Astrocyte (in vitro differentiated cells and primary cell): ENCODE data around the gene CD82. TPM values are rescaled to one million over a fixed set of nuclear protein-coding genes. Genes with fewer than 3 reads are reported as not detected.

Source experiments
- DNase-seq: peaks from one replicate; pipeline ENCODE4 v3.0.0-alpha.2; 2010; ENCODE audit warnings: low read depth
- FAIRE-seq: peaks from 2 replicates; lab custom pipeline; 2011; peaks lifted over from hg19 to GRCh38; lab: Jason Lieb, UNC
- H2AFZ ChIP-seq: 2 replicates; pipeline ENCODE4 v1.6.0; 2012; ENCODE audit warnings: low read depth, low read length, inconsistent platforms
- H3K27ac ChIP-seq: 2 replicates; pipeline ENCODE4 v1.5.1; 2011; ENCODE audit warnings: low read depth, low read length, inconsistent platforms
- H3K27me3 ChIP-seq: 2 replicates; pipeline ENCODE4 v1.6.0; 2011; ENCODE audit warnings: low read length, inconsistent platforms; ENCODE audit not compliant: insufficient read depth
- H3K36me3 ChIP-seq: 2 replicates; pipeline ENCODE4 v1.5.1; 2011; ENCODE audit warnings: low read length, inconsistent platforms; ENCODE audit not compliant: insufficient read depth
- H3K4me1 ChIP-seq: 2 replicates; pipeline ENCODE4 v1.5.1; 2011; ENCODE audit warnings: low read length, inconsistent platforms; ENCODE audit not compliant: insufficient read depth
- H3K4me2 ChIP-seq: 2 replicates; pipeline ENCODE4 v1.6.0; 2012; ENCODE audit warnings: low read length, inconsistent platforms
- H3K4me3 ChIP-seq: 2 replicates; pipeline ENCODE4 v1.5.1; 2011; ENCODE audit warnings: low read depth, mild to moderate bottlenecking, low read length, inconsistent platforms; ENCODE audit not compliant: insufficient read depth
- H3K79me2 ChIP-seq: 2 replicates; pipeline ENCODE4 v1.6.0; 2012; ENCODE audit warnings: mild to moderate bottlenecking, low read length, inconsistent platforms; ENCODE audit not compliant: insufficient read depth
- H3K9ac ChIP-seq: 2 replicates; pipeline ENCODE4 v1.6.0; 2012; ENCODE audit warnings: mild to moderate bottlenecking, low read length, inconsistent platforms
- H3K9me3 ChIP-seq: 2 replicates; pipeline ENCODE4 v1.5.1; 2012; ENCODE audit warnings: low read depth, mild to moderate bottlenecking, low read length, inconsistent platforms; ENCODE audit not compliant: insufficient read depth
- H4K20me1 ChIP-seq: 2 replicates; pipeline ENCODE4 v1.6.0; 2012; ENCODE audit warnings: low read length, inconsistent platforms; ENCODE audit not compliant: insufficient read depth
- H3K27ac Mint-ChIP-seq: one replicate; pipeline ENCODE4 v1.8.0; 2021; ENCODE audit warnings: mild to moderate bottlenecking, mixed read lengths; ENCODE audit not compliant: unreplicated experiment
- H3K27me3 Mint-ChIP-seq: one replicate; pipeline ENCODE4 v1.8.0; 2021; ENCODE audit warnings: low read depth, mixed read lengths; ENCODE audit not compliant: unreplicated experiment
- H3K36me3 Mint-ChIP-seq: one replicate; pipeline ENCODE4 v1.8.0; 2021; ENCODE audit warnings: low read depth, mixed read lengths; ENCODE audit not compliant: unreplicated experiment
- H3K4me1 Mint-ChIP-seq: one replicate; pipeline ENCODE4 v1.8.0; 2021; ENCODE audit warnings: low read depth, mixed read lengths; ENCODE audit not compliant: unreplicated experiment
- H3K4me3 Mint-ChIP-seq: one replicate; pipeline ENCODE4 v1.8.0; 2021; ENCODE audit warnings: mild to moderate bottlenecking, moderate library complexity, mixed read lengths; ENCODE audit not compliant: unreplicated experiment
- H3K9me3 Mint-ChIP-seq: one replicate; pipeline ENCODE4 v1.8.0; 2021; ENCODE audit warnings: mild to moderate bottlenecking, mixed read lengths; ENCODE audit not compliant: unreplicated experiment
- EZH2 ChIP-seq: IDR thresholded peaks from 2 replicates; pipeline ENCODE4 v1.6.1; 2012; ENCODE audit warnings: mild to moderate bottlenecking, low read length, inconsistent platforms; ENCODE audit not compliant: insufficient read depth
- total RNA-seq: library from RNA; stranded (reverse); gene quantifications from 2 replicates; pipeline ENCODE4 v1.2.1, GENCODE V29; 2021
- TF ChIP-seq, protein P1 (sequence below): IDR thresholded peaks from 2 replicates; pipeline ENCODE4 v1.5.1; 2011; ENCODE audit warnings: low read depth, mild to moderate bottlenecking, inconsistent platforms, low read length, moderate library complexity; ENCODE audit not compliant: insufficient read depth

The CD82 gene
- total RNA-seq, 1 donor from 2014 or later: 74.5 TPM

DNA sequence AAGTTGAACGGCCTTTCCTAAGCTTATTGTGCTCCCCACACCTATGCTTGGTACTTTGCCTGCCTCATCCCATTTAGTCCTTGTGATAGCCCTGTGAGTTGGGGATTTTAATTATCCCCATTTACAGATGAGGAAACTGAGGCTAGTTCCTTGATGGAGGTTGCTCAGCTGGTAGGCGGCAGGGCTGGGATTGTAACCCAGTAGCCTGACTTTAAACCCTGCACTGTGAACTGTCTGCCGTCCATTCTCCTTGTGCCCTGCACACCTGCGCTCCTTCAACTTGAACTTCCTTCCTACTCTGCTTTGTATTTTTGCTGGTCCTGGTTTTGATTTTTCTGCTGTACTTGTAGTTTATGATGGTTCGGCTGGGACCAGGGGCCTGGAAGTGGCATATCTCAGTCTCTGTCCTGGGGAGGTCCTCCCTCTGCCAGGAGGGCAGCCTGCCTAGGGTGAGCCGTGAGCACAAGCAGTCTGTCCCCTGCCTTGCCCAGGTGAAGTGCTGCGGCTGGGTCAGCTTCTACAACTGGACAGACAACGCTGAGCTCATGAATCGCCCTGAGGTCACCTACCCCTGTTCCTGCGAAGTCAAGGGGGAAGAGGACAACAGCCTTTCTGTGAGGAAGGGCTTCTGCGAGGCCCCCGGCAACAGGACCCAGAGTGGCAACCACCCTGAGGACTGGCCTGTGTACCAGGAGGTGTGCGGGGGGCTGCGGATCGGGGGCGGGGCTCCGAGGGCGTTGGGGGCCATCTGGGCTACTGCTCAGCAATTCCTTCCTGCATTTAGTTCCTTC is 52.4 kb downstream of the CD82 start:
- Histone ChIP-seq H3K4me2 (no peak overlapping the region), H2AFZ (no peak overlapping the region), H4K20me1 (no peaks in the 10 kb centered on the region), H3K4me3 (no peak overlapping the region), H3K27me3 (no peaks in the 10 kb centered on the region), H3K4me1 (no peaks in the 10 kb centered on the region), H3K27ac (no peak overlapping the region), H3K79me2 (no peaks in the 10 kb centered on the region), H3K9me3 (no peaks in the 10 kb centered on the region), H3K36me3 (no peaks in the 10 kb centered on the region), H3K9ac (no peak overlapping the region)
- peaks cover 16% of the 10 kb centered on the region for H3K36me3 Mint-ChIP-seq
- peaks cover 31% of the 10 kb centered on the region for H3K27me3 Mint-ChIP-seq
- TF ChIP-seq EZH2: no peak
- TF ChIP-seq, protein P1, sequence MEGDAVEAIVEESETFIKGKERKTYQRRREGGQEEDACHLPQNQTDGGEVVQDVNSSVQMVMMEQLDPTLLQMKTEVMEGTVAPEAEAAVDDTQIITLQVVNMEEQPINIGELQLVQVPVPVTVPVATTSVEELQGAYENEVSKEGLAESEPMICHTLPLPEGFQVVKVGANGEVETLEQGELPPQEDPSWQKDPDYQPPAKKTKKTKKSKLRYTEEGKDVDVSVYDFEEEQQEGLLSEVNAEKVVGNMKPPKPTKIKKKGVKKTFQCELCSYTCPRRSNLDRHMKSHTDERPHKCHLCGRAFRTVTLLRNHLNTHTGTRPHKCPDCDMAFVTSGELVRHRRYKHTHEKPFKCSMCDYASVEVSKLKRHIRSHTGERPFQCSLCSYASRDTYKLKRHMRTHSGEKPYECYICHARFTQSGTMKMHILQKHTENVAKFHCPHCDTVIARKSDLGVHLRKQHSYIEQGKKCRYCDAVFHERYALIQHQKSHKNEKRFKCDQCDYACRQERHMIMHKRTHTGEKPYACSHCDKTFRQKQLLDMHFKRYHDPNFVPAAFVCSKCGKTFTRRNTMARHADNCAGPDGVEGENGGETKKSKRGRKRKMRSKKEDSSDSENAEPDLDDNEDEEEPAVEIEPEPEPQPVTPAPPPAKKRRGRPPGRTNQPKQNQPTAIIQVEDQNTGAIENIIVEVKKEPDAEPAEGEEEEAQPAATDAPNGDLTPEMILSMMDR: no peak
- H3K27ac Mint-ChIP-seq: no peak overlapping the region
- FAIRE-seq: no peak
- DNase-seq: no peak
- H3K4me1 Mint-ChIP-seq: no peaks in the 10 kb centered on the region
- no peak overlapping the region for H3K4me3 Mint-ChIP-seq
- H3K9me3 Mint-ChIP-seq: no peaks in the 10 kb centered on the region

DNA sequence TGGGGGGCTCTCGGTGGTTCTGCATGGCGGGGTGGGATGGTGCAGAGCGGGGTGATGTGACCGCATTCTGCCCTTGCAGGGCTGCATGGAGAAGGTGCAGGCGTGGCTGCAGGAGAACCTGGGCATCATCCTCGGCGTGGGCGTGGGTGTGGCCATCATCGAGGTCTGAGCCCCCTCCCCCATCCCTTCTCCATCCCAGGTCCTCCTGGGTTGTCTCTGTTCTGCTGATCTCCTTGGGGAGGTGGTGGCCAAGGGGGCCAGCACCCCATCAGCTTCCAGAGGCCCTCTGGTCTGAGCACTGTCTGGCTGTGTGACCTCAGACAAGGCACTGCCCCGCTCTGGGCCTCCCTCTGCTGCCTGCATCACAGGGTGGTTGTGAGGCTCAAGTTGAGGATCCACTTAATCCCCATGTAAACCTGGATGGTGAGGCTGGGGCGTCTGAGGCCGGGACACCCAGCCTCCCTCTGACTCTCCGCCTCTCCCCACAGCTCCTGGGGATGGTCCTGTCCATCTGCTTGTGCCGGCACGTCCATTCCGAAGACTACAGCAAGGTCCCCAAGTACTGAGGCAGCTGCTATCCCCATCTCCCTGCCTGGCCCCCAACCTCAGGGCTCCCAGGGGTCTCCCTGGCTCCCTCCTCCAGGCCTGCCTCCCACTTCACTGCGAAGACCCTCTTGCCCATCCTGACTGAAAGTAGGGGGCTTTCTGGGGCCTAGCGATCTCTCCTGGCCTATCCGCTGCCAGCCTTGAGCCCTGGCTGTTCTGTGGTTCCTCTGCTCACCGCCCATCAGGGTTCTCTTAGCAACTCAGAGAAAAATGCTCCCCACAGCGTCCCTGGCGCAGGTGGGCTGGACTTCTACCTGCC is 53.3 kb downstream of the CD82 start:
- Histone ChIP-seq H3K27ac (no peak overlapping the region), H3K27me3 (no peaks in the 10 kb centered on the region), H2AFZ (no peak overlapping the region), H3K9ac (no peak overlapping the region), H4K20me1 (no peaks in the 10 kb centered on the region), H3K4me3 (no peak overlapping the region), H3K79me2 (no peaks in the 10 kb centered on the region), H3K4me2 (no peak overlapping the region), H3K9me3 (no peaks in the 10 kb centered on the region), H3K4me1 (no peaks in the 10 kb centered on the region), H3K36me3 (no peaks in the 10 kb centered on the region)
- Mint-ChIP-seq H3K4me3 (no peak overlapping the region), H3K27ac (no peak overlapping the region), H3K27me3 (peaks cover 37% of the 10 kb centered on the region), H3K4me1 (peaks cover 3% of the 10 kb centered on the region), H3K9me3 (no peaks in the 10 kb centered on the region), H3K36me3 (peaks cover 15% of the 10 kb centered on the region)
- FAIRE-seq: no peak
- DNase-seq: no peak
- TF ChIP-seq, protein P1: no peak
- TF ChIP-seq EZH2: no peak
